ENCODE data around the gene TUBGCP6.
A peak's percentile ranks its signal among the peaks of the same experiment; 100 is the strongest.

TUBGCP6 gene

GRCh38 chr22:50218996-50219727, 25.7 kb downstream of the TUBGCP6 start:
- H3K4me3 ChIP-seq = no peak overlapping the region
- H3K27ac ChIP-seq = no peak overlapping the region

DNA sequence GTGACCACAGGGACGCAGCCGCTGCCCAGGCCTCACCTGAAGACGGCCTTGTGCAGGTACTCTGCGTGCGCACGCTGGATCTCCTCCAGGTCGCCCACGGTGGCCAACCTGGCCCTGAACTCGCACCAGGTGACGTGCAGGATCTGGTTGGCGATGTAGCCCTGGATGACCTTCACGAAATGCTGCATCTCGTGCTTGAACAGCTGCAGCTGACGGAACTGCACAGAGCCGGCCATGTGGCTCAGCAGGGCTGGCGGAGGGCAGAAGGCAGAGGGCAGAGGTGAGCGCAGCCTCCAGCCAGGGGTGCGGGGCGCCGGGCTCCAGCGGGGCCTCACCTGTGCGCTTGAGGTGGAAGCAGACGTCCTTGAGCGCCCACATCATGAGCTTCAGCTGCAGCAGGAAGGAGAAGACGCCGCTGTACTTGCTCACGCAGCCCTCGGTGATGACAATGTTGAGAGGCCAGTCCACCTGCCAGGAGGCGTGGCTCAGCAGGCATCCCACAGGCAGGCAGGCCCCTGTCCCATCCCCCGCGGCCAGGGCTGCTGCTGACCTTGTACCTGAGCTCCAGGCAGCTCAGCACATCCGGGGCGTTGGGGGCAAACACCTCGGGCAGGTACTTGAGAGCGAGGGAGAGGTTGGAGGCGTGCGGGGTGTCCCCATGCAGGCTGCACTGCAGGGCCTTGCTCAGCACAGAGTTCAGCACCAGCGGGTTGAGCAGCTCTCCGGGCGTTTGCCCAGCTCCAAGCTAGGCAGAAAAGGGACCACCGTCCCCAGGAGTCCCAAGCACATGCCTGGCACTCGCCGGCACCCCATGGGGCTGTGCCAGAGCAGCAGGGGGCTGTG, 26.4 kb downstream of the TUBGCP6 start:
- Histone ChIP-seq H3K27ac (no peak overlapping the region), H3K4me3 (no peak overlapping the region)

DNA sequence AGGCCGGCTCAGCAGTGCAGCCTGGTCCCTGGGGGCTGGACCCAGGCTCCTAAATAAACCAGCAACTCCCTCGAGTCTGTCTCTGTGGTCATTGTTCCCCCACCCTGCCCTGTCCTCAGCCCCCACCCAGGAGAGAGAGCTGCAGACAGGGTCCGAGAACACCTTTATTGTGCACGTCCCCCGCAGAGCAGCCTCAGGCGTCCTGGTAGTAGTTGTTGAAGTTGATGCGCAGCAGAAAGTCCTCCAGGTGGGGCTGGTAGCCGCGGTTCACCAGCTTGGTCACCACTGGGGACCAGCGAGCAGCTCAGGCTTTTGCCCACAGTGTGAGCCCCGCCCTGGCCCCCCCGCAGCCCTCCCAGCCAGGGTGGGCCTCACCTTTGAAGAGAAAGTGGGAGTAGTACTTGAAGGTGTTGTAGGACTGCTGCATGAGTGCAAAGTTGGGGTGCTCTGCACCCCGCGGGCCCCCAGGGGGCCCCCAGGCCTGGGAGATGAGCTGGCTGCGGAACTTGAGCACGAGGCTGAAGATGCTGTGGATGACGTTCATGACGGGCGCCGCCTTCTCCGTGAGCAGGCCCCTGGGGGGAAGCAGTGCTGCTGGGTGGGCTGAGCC, 27.2 kb downstream of the TUBGCP6 start:
- no peak overlapping the region for H3K27ac ChIP-seq
- no peak overlapping the region for H3K4me3 ChIP-seq

DNA sequence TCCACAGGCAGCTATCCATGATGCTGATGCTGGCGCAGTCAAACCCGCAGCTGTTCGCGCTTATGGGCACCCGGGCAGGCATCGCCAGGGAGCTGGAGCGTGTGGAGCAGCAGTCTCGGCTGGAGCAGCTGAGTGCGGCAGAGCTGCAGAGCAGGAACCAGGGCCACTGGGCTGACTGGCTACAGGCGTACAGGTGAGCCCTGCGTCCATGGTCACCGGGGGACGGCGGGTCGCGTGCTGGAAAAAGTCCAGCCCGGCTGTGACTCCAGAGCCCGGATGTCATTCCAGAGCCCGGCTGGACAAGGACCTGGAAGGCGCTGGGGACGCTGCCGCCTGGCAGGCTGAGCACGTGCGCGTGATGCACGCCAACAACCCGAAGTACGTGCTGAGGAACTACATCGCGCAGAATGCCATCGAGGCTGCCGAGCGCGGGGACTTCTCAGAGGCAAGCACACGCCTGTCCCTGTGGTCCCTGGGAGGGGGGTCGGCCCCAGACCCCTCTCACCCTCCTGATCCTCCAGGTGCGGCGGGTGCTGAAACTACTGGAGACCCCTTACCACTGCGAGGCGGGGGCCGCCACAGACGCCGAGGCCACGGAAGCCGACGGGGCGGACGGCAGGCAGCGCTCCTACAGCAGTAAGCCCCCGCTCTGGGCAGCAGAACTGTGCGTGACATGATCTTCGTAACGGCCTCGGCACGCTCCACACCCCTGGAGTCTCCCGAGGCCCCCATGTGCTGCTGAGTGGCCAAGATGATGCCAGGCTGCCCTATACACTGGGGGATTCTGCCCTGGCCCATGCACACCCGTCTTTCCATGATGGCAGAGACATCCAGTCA, 27.9 kb downstream of the TUBGCP6 start:
- H3K27ac ChIP-seq = no peak overlapping the region

GRCh38 chr22:50216055-50216683, 28.7 kb downstream of the TUBGCP6 start:
- H3K27ac ChIP-seq = peak overlapping the region in 1 of 21 experiments; percentile 8
- H3K4me3 ChIP-seq = no peak overlapping the region

More for the DNA sequence above, 27.9 kb downstream of the TUBGCP6 start:
- no peak overlapping the region for H3K4me3 ChIP-seq

- Histone ChIP-seq H3K27ac (peak overlapping the region in 1 of 21 experiments; percentile 8), H3K4me3 (no peak overlapping the region)
These were observed 29.3 kb downstream of the TUBGCP6 start for GRCh38 chr22:50215297-50216054.

GRCh38 chr22:50213263-50213662, 31.6 kb downstream of the TUBGCP6 start:
- Histone ChIP-seq H3K4me3 (no peak overlapping the region), H3K27ac (no peak overlapping the region)

- H3K4me3 ChIP-seq = no peak overlapping the region
- H3K27ac ChIP-seq = no peak overlapping the region
These were observed 33.7 kb downstream of the TUBGCP6 start for GRCh38 chr22:50211147-50211546.

- Histone ChIP-seq H3K4me3 (no peak overlapping the region), H3K27ac (peak overlapping the region in 1 of 21 experiments; percentile 18)
These were observed 34.3 kb downstream of the TUBGCP6 start for GRCh38 chr22:50210378-50211139.

GRCh38 chr22:50209893-50210292, 34.9 kb downstream of the TUBGCP6 start:
- Histone ChIP-seq H3K4me3 (no peak overlapping the region), H3K27ac (peak overlapping the region in 1 of 21 experiments; percentile 18)

- no peak overlapping the region for H3K4me3 ChIP-seq
- H3K27ac ChIP-seq = no peak overlapping the region
These were observed 35.6 kb downstream of the TUBGCP6 start for GRCh38 chr22:50208939-50209892.

- H3K27ac ChIP-seq = no peak overlapping the region
- no peak overlapping the region for H3K4me3 ChIP-seq
These were observed 36.3 kb downstream of the TUBGCP6 start for GRCh38 chr22:50208430-50208938.

- H3K4me3 ChIP-seq = no peak overlapping the region
- peak overlapping the region in 1 of 21 experiments; percentile 8 for H3K27ac ChIP-seq
These were observed 37.3 kb downstream of the TUBGCP6 start for GRCh38 chr22:50207383-50208140.

DNA sequence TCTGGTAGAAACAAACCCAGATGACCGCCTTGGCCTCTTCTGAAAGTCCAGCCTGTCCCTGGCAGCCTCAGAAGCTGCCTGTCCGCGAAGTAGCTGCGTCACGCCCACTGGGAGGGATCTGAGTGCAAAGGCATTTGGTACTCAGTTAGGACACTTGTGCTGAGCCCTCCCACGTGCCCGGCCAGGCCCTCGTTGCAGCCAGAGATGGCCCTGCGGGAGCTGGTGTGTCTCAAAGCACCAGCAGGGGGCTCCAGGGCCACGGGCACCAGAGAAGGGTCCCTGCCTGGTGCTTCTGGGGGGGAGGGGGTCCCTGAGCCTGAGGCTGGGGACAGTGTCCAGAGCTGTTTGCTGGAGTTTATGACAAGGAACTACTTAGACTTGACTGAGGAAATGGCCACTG, 38.2 kb downstream of the TUBGCP6 start:
- no peak overlapping the region for H3K4me3 ChIP-seq
- H3K27ac ChIP-seq = no peak overlapping the region

- Histone ChIP-seq H3K4me3 (no peak overlapping the region), H3K27ac (no peak overlapping the region)
These were observed 38.8 kb downstream of the TUBGCP6 start for GRCh38 chr22:50205781-50206569.

All from skin epidermis (tissue), 12 donors.